ENCODE results near the gene CFAP74. TPM values are rescaled to one million over a fixed set of nuclear protein-coding genes. Genes with fewer than 3 reads are reported as not detected.
A peak's percentile ranks its signal among the peaks of the same experiment; 100 is the strongest.

Gene CFAP74
- total and polyA plus RNA-seq, 2 of the 13 experiments (the other 11 are each of a cell fraction or from before 2014, with no cell fraction given) = 0.27 to 0.62 TPM

DNA sequence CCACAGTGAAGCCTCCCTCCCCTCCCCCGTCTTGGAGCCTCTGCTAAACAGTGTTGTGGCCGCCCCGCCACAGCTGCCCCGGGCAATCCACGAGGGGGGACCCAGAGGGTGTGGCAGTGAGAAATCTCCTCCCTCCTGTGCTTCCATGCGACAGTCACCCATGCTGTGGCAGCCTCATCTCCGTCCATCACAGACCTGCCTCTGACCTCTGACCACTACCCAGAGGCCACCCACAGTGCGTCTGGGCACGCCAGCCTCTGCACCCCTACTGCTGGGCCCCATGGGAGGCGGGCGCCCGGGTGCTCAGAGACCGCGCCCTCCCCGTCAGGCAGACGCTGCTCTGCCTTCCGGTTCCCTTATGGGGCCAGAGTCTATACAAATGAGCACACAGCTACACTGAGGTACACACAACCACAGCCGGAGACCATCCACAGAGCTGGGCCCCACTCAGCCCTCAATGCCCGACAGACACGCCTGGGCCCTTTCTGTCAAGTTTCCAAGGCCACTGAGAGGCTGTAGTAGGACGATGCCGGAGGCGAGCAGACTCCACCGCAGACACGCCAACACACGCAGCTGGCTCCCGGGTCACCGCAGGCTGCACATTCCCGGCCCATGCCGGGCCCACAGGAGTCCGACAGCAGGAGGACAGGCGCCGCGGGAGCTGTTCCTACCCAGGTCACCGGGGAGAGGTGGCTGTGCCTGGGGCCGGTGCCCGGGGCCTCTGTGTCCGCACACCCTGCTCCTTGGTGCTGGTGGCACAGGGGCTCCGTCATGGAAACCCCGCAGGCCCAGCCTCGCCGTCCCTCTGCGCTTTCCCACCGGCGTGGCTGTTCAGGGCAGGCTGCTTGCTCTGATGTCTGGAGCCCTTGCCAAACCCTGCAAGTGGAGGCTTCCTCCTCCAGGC, 60.6 kb downstream of the CFAP74 start (continued):
- TF ChIP-seq, protein P1, sequence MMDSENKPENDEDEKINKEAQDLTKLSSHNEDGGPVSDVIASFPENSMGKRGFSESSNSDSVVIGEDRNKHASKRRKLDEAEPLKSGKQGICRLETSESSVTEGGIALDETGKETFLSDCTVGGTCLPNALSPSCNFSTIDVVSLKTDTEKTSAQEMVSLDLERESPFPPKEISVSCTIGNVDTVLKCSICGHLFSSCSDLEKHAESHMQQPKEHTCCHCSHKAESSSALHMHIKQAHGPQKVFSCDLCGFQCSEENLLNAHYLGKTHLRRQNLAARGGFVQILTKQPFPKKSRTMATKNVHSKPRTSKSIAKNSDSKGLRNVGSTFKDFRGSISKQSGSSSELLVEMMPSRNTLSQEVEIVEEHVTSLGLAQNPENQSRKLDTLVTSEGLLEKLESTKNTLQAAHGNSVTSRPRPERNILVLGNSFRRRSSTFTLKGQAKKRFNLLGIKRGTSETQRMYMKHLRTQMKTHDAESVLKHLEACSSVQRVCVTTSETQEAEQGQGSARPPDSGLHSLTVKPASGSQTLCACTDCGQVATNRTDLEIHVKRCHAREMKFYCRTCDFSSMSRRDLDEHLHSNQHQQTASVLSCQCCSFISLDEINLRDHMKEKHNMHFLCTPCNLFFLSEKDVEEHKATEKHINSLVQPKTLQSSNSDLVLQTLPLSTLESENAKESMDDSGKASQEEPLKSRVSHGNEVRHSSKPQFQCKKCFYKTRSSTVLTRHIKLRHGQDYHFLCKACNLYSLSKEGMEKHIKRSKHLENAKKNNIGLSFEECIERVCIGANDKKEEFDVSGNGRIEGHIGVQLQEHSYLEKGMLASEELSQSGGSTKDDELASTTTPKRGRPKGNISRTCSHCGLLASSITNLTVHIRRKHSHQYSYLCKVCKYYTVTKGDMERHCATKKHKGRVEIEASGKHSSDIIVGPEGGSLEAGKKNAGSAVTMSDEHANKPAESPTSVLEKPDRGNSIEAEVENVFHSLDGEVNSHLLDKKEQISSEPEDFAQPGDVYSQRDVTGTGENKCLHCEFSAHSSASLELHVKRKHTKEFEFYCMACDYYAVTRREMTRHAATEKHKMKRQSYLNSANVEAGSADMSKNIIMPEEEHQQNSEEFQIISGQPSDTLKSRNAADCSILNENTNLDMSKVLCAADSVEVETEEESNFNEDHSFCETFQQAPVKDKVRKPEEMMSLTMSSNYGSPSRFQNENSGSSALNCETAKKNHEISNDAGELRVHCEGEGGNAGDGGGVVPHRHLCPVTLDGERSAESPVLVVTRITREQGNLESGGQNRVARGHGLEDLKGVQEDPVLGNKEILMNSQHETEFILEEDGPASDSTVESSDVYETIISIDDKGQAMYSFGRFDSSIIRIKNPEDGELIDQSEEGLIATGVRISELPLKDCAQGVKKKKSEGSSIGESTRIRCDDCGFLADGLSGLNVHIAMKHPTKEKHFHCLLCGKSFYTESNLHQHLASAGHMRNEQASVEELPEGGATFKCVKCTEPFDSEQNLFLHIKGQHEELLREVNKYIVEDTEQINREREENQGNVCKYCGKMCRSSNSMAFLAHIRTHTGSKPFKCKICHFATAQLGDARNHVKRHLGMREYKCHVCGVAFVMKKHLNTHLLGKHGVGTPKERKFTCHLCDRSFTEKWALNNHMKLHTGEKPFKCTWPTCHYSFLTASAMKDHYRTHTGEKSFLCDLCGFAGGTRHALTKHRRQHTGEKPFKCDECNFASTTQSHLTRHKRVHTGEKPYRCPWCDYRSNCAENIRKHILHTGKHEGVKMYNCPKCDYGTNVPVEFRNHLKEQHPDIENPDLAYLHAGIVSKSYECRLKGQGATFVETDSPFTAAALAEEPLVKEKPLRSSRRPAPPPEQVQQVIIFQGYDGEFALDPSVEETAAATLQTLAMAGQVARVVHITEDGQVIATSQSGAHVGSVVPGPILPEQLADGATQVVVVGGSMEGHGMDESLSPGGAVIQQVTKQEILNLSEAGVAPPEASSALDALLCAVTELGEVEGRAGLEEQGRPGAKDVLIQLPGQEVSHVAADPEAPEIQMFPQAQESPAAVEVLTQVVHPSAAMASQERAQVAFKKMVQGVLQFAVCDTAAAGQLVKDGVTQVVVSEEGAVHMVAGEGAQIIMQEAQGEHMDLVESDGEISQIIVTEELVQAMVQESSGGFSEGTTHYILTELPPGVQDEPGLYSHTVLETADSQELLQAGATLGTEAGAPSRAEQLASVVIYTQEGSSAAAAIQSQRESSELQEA (CRISPR knock-in tag; IDR thresholded peaks at IDR 0.05; ENCODE audit: not compliant biosample characterization) = peak; percentile 30
- no peak for TF ChIP-seq ZNF207 (IDR thresholded peaks at IDR 0.05; ENCODE audit: borderline replicate concordance)
- 0 out of 2 replicates have a peak, but pooled peaks have one; percentile 43 for TF ChIP-seq ZNF546 (CRISPR knock-in tag; conservative IDR thresholded peaks at IDR 0.05)
- TF ChIP-seq JDP2 (CRISPR knock-in tag; IDR thresholded peaks at IDR 0.05; ENCODE audit: borderline replicate concordance) = no peak
- TF ChIP-seq ZNF432 (CRISPR knock-in tag; IDR thresholded peaks at IDR 0.05; ENCODE audit: borderline replicate concordance) = no peak
- TF ChIP-seq THAP11 (CRISPR knock-in tag; IDR thresholded peaks at IDR 0.05) = peak; percentile 80
- TF ChIP-seq JARID2 (CRISPR knock-in tag; IDR thresholded peaks at IDR 0.05; ENCODE audit: insufficient replicate concordance) = peak; percentile 53
- peak; percentile 75 for TF ChIP-seq ZGPAT (CRISPR knock-in tag; IDR thresholded peaks at IDR 0.05)
- TF ChIP-seq GPN1 (CRISPR knock-in tag; IDR thresholded peaks at IDR 0.05; ENCODE audit: borderline replicate concordance) = no peak
- TF ChIP-seq KAT8 (CRISPR knock-in tag; IDR thresholded peaks at IDR 0.05) = peak; percentile 84
- no peak for TF ChIP-seq ZNF468 (CRISPR knock-in tag; IDR thresholded peaks at IDR 0.05)
- 0 out of 2 replicates have a peak, but pooled peaks have one; percentile 26 for TF ChIP-seq ZNF639 (CRISPR knock-in tag; conservative IDR thresholded peaks at IDR 0.05)
- peak; percentile 88; the same call in 1 of the 2 replicates for TF ChIP-seq ZNF414 (CRISPR knock-in tag; IDR thresholded peaks at IDR 0.05)

Measured in HepG2 (cell line).